Neural progenitor cell (in vitro differentiated cells): ENCODE measurements around the gene SCG3. TPM values are rescaled to one million over a fixed set of nuclear protein-coding genes. Genes with fewer than 3 reads are reported as not detected.

ENCODE experiments used
- DNase-seq: peaks from one replicate; pipeline ENCODE4 v3.0.0-alpha.2; 2016; ENCODE audit warnings: low spot score
- H2AFZ ChIP-seq: fragments of 200-600 bp; sonication (generic); replicated peaks from 2 replicates; pipeline ENCODE4 v1.6.1; 2016; ENCODE audit warnings: antibody characterized with exemption
- H3F3A ChIP-seq: fragments of 200-600 bp; sonication (generic); 2 replicates; pipeline ENCODE4 v1.6.1; 2016; ENCODE audit warnings: antibody characterized with exemption, low read depth
- H3K27ac ChIP-seq: fragments of 200-600 bp; sonication (generic); 2 replicates; pipeline ENCODE4 v1.5.1; 2016; ENCODE audit warnings: mild to moderate bottlenecking
- H3K27me3 ChIP-seq: fragments of 200-600 bp; sonication (generic); 2 replicates; pipeline ENCODE4 v1.6.1; 2016; ENCODE audit warnings: mild to moderate bottlenecking, moderate library complexity
- H3K36me3 ChIP-seq: fragments of 200-600 bp; sonication (generic); 2 replicates; pipeline ENCODE4 v1.5.1; 2016
- H3K4me1 ChIP-seq: fragments of 200-600 bp; sonication (generic); 2 replicates; pipeline ENCODE4 v1.6.1; 2016; ENCODE audit warnings: mixed run types
- H3K4me2 ChIP-seq: fragments of 200-600 bp; sonication (generic); 2 replicates; pipeline ENCODE4 v1.6.1; 2016
- H3K4me3 ChIP-seq: fragments of 200-600 bp; sonication (generic); 2 replicates; pipeline ENCODE4 v1.5.1; 2016
- H3K79me2 ChIP-seq: fragments of 200-600 bp; sonication (generic); 2 replicates; pipeline ENCODE4 v1.6.1; 2016; ENCODE audit warnings: low read depth
- H3K9ac ChIP-seq: fragments of 200-600 bp; sonication (generic); 2 replicates; pipeline ENCODE4 v1.6.1; 2016
- H3K9me3 ChIP-seq: fragments of 200-600 bp; sonication (generic); 2 replicates; pipeline ENCODE4 v1.5.1; 2016; ENCODE audit warnings: low read depth
- H4K20me1 ChIP-seq: fragments of 200-600 bp; sonication (generic); 2 replicates; pipeline ENCODE4 v1.6.1; 2016; ENCODE audit warnings: low read depth
- H3K27ac Mint-ChIP-seq: 3 replicates; pipeline ENCODE4 v1.8.0; 2021; ENCODE audit warnings: mixed read lengths
- H3K27me3 Mint-ChIP-seq: 2 replicates; pipeline ENCODE4 v1.8.0; 2022; ENCODE audit warnings: low read depth, mild to moderate bottlenecking, inconsistent platforms, moderate library complexity, mixed read lengths; ENCODE audit not compliant: insufficient read depth
- H3K36me3 Mint-ChIP-seq: 3 replicates; pipeline ENCODE4 v1.8.0; 2021; ENCODE audit warnings: mixed read lengths
- H3K4me1 Mint-ChIP-seq: 3 replicates; pipeline ENCODE4 v1.8.0; 2021; ENCODE audit warnings: mixed read lengths
- H3K4me3 Mint-ChIP-seq: 3 replicates; pipeline ENCODE4 v1.8.0; 2021; ENCODE audit warnings: mild to moderate bottlenecking, moderate library complexity, mixed read lengths
- H3K9me3 Mint-ChIP-seq: 3 replicates; pipeline ENCODE4 v1.8.0; 2020; ENCODE audit warnings: mixed read lengths
- EZH2 ChIP-seq: fragments of 200-600 bp; sonication (generic); IDR thresholded peaks from 2 replicates; pipeline ENCODE4 v1.6.1; 2017; ENCODE audit warnings: antibody characterized with exemption, mild to moderate bottlenecking, moderate library complexity
- EZH2phosphoT487 ChIP-seq: fragments of 200-600 bp; sonication (generic); IDR thresholded peaks from 2 replicates; pipeline ENCODE4 v1.6.1; 2017; ENCODE audit warnings: antibody characterized with exemption
- total RNA-seq: library from RNA; depleted of rRNA; stranded (reverse); fragments of >200 nt; gene quantifications from 2 replicates; pipeline ENCODE4 v1.2.3, GENCODE V29; 2015; ENCODE audit warnings: low replicate concordance
- TF ChIP-seq, protein P1 (sequence below): fragments of 200-600 bp; sonication (generic); IDR thresholded peaks from 2 replicates; pipeline ENCODE4 v1.5.1; 2017; ENCODE audit warnings: antibody characterized with exemption, mild to moderate bottlenecking

Gene SCG3
- total RNA-seq, 1 donor from 2014 or later: 0.19 TPM

DNA sequence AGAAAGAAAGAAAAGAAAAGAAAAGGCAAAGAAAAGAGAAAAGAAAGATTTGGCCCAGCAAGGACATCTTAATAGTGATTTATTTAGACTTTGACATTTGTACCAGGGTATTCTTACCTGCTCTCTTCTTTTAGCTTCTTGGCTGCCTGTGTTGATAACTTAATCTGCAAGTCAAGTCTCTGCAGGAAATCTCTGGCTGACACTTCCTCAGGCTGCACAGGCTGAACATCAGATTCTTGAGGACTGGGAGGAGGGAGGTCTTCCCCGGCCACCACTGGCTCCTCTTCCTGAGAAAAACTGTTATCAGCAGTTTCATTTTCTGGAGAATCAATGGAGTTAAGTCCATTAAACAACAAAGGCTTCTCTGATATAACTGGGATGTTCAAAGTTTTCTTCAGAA lies 43.4 kb downstream of the SCG3 start:
- H3K4me2 ChIP-seq: no peak overlapping the region
- H3K4me3 ChIP-seq: no peak overlapping the region
- H3K27me3 Mint-ChIP-seq: no peaks in the 10 kb centered on the region
- TF ChIP-seq EZH2phosphoT487 (no peak), EZH2 (no peak)
- TF ChIP-seq, protein P1, sequence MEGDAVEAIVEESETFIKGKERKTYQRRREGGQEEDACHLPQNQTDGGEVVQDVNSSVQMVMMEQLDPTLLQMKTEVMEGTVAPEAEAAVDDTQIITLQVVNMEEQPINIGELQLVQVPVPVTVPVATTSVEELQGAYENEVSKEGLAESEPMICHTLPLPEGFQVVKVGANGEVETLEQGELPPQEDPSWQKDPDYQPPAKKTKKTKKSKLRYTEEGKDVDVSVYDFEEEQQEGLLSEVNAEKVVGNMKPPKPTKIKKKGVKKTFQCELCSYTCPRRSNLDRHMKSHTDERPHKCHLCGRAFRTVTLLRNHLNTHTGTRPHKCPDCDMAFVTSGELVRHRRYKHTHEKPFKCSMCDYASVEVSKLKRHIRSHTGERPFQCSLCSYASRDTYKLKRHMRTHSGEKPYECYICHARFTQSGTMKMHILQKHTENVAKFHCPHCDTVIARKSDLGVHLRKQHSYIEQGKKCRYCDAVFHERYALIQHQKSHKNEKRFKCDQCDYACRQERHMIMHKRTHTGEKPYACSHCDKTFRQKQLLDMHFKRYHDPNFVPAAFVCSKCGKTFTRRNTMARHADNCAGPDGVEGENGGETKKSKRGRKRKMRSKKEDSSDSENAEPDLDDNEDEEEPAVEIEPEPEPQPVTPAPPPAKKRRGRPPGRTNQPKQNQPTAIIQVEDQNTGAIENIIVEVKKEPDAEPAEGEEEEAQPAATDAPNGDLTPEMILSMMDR: no peak
- no peak overlapping the region for H3K27ac Mint-ChIP-seq
- DNase-seq: peak; percentile 20
- no peaks in the 10 kb centered on the region for H3K9me3 ChIP-seq
- no peaks in the 10 kb centered on the region for H3K79me2 ChIP-seq
- no peak overlapping the region for H2AFZ ChIP-seq
- H3K4me1 ChIP-seq: no peaks in the 10 kb centered on the region
- H3K4me1 Mint-ChIP-seq: peaks cover 35% of the 10 kb centered on the region
- no peak overlapping the region for H3K27ac ChIP-seq
- no peaks in the 10 kb centered on the region for H3K36me3 ChIP-seq
- H3K36me3 Mint-ChIP-seq: no peaks in the 10 kb centered on the region
- H3K27me3 ChIP-seq: no peaks in the 10 kb centered on the region
- no peak overlapping the region for H3K4me3 Mint-ChIP-seq
- no peak overlapping the region for H3K9ac ChIP-seq
- H3K9me3 Mint-ChIP-seq: no peaks in the 10 kb centered on the region
- H4K20me1 ChIP-seq: no peaks in the 10 kb centered on the region
- H3F3A ChIP-seq: no peaks in the 10 kb centered on the region

DNA sequence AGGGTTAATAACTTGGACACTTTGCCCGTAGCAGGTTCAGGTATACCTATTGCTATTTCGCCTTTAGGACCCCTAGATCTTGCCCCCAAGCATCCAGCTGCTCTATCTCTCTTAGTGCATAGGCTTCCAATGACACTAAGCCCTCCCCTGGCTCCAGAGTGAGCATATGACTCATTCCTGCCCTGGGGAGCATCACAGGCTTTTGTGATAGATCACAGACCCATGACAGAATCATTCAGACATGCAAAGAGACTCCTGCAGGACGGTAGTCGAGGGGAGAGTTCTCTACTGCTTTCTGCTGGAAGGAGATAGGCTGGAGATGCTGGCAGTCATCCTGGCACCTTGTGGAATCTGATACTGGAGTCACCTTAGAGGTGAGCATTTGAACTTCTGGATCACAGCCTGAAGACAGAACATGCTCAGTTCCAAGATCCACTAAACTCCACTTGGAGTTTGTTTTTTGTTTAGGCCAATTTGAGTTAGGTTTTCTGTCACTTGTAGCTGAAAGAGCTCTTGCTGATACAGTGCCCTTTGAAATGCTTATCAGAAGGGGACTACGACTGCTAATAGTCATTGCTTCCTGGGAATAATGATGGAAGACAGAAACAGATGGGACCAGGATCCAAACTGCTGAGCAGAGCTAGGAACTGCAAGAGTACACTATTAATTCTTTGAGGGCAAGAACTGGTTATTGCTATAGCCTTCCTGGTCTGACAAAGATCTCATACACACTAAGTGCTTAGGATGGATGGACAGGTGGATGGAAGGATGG lies 45.2 kb downstream of the SCG3 start:
- Mint-ChIP-seq H3K9me3 (no peaks in the 10 kb centered on the region), H3K27me3 (no peaks in the 10 kb centered on the region), H3K36me3 (no peaks in the 10 kb centered on the region), H3K27ac (peak overlapping the region; percentile 61), H3K4me1 (peaks cover 35% of the 10 kb centered on the region), H3K4me3 (peak overlapping the region; percentile 26)
- Histone ChIP-seq H3K27ac (no peak overlapping the region), H3K9ac (no peak overlapping the region), H3K79me2 (no peaks in the 10 kb centered on the region), H3F3A (no peaks in the 10 kb centered on the region), H3K4me1 (no peaks in the 10 kb centered on the region), H3K4me2 (no peak overlapping the region), H4K20me1 (no peaks in the 10 kb centered on the region), H3K9me3 (no peaks in the 10 kb centered on the region), H2AFZ (no peak overlapping the region), H3K4me3 (no peak overlapping the region), H3K27me3 (no peaks in the 10 kb centered on the region), H3K36me3 (no peaks in the 10 kb centered on the region)
- DNase-seq: peak; percentile 66
- TF ChIP-seq EZH2 (no peak), EZH2phosphoT487 (no peak)
- TF ChIP-seq, protein P1: no peak

DNA sequence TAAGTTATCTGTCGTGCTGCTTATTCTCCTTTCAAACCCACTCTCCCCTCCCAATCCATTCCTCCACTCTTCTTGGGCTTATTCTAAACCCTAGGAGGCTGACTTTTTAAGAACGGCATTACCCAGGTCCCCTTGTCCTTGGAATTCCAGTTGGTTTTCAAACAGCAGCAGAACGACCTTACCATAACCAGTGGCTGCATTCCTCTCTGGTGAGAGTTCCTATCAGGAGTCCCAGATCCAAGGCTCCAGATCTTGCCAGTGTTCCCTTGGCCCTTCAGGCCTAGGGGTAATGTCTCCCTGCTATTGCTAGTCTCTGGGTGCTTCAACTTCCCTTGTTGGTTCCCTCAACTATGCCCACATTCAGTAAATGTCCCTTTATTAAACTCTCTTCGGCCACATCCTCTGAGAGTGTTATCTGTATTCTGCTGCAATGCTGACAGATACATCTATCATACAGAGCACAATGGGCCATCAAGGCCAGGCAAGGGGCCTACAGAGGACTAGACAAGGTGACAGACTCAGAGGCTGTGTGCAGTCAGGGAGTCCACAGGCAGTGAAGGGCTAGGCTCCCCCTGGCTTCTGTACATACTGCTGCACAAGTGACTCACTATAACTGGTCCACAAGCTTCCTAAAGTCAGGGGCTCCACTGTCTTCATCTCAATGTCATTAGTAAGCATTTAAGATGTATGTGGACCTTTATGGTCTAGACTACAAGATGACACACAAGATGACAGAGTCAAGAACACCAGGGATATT lies 46.0 kb downstream of the SCG3 start:
- no peak for DNase-seq
- H3K9me3 ChIP-seq: no peaks in the 10 kb centered on the region
- H3K27me3 Mint-ChIP-seq: no peaks in the 10 kb centered on the region
- no peak overlapping the region for H3K27ac Mint-ChIP-seq
- H3K4me1 Mint-ChIP-seq: peaks cover 35% of the 10 kb centered on the region
- no peak overlapping the region for H3K9ac ChIP-seq
- TF ChIP-seq EZH2: no peak
- TF ChIP-seq EZH2phosphoT487: no peak
- TF ChIP-seq, protein P1: no peak
- no peak overlapping the region for H3K4me2 ChIP-seq
- H4K20me1 ChIP-seq: no peaks in the 10 kb centered on the region
- H3K27ac ChIP-seq: no peak overlapping the region
- no peak overlapping the region for H2AFZ ChIP-seq
- H3K4me3 Mint-ChIP-seq: no peak overlapping the region
- H3K27me3 ChIP-seq: no peaks in the 10 kb centered on the region
- H3K36me3 Mint-ChIP-seq: no peaks in the 10 kb centered on the region
- H3K4me3 ChIP-seq: no peak overlapping the region
- no peaks in the 10 kb centered on the region for H3K36me3 ChIP-seq
- H3K9me3 Mint-ChIP-seq: no peaks in the 10 kb centered on the region
- no peaks in the 10 kb centered on the region for H3K4me1 ChIP-seq
- no peaks in the 10 kb centered on the region for H3F3A ChIP-seq
- no peaks in the 10 kb centered on the region for H3K79me2 ChIP-seq
